ENCODE measurements around the gene ERBB3. TPM values are rescaled to one million over a fixed set of nuclear protein-coding genes. Genes with fewer than 3 reads are reported as not detected.
"Not testable (repeated sequence)": the region's sequence is repeated elsewhere in the genome, so short reads cannot be mapped to it uniquely, and the experiment has no call there.

ERBB3 gene
- total RNA-seq, 5 donors from 2014 or later (not counting 1 experiment from before 2014, with no cell fraction given), result 0.93 to 24.0 (median 8.2) TPM

DNA sequence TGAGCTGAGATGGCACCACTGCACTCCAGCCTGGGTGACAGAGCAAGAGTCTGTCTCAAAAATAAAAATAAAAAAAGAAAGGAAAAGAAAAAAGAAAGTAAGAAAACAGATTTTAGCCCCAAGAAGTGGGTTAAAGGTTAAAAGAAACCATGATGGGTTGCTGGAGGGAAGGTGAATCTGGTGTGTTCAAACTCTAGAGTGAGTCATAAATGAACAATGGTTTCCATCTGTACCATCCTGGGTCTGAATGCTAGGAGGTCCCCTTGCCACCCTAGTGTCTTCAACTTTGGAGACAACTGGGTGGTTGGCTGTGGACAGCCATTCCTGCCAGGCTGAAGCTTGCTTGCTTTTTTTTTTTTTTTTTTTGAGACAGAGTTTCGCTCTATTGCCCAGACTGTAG, 39.8 kb upstream of the ERBB3 start:
- Histone ChIP-seq H3K4me1 (ENCODE audit: control insufficient read depth in 1 of 2, extremely low read depth in 1 of 2, insufficient read depth in 2 of 2, low read length in 2 of 2) (peaks cover 23 to 38% of the 10 kb centered on the region in 2 experiments), H3K4me3 (ENCODE audit: control insufficient read depth in 1 of 2, extremely low read depth in 1 of 2, low read length in 1 of 2) (no peak overlapping the region), H3K9me3 (no peaks in the 10 kb centered on the region), H3K27me3 (replicated peaks in 1 of 2; ENCODE audit: control insufficient read depth in 2 of 2, extremely low read depth in 1 of 2, insufficient read depth in 2 of 2, low read length in 1 of 2) (no peaks in the 10 kb centered on the region), H3K27ac (ENCODE audit: low read length) (no peak overlapping the region), H3K36me3 (ENCODE audit: control insufficient read depth in 2 of 2, extremely low read depth in 1 of 2, insufficient read depth in 1 of 2, low read length in 1 of 2) (peaks cover 4 to 23% of the 10 kb centered on the region in 2 donors)
- WGBS (ENCODE audit: insufficient coverage), result no CpG with 5 or more reads among the region's 1 CpG
- no peaks in the 10 kb centered on the region for H3K9me3 Mint-ChIP-seq
- DNase-seq, result no peak
- peak overlapping the region in 1 of 2 donors; percentile 68 for H3K27ac Mint-ChIP-seq
- peak overlapping the region in 1 of 3 donors; percentile 32 for H3K4me3 Mint-ChIP-seq
- ChIA-PET POLR2A (interaction anchor here (0.6 to 1.1 kb wide), 5 partner anchors 8 to 589 kb away, joined by 3 to 4 read pairs (median 3); partner anchors contain the start of genes IL23A (in 1 of the 2) and RAB5B (in 1 of the 2)), CTCF (interaction anchor here (0.6 to 1.7 kb wide), 10 partner anchors 9 to 261 kb away, joined by 3 to 13 read pairs (median 4); partner anchors contain the start of genes RNF41 (in 1 of the 2) and SUOX (in 1 of the 2))
- no peak for ATAC-seq (replicated peaks in 1 of 4)
- H3K4me1 Mint-ChIP-seq, result peaks cover 32 to 47% (median 41%) of the 10 kb centered on the region in 3 donors
- H3K36me3 Mint-ChIP-seq, result peaks cover 32% of the 10 kb centered on the region
- H3K27me3 Mint-ChIP-seq, result no peaks in the 10 kb centered on the region

DNA sequence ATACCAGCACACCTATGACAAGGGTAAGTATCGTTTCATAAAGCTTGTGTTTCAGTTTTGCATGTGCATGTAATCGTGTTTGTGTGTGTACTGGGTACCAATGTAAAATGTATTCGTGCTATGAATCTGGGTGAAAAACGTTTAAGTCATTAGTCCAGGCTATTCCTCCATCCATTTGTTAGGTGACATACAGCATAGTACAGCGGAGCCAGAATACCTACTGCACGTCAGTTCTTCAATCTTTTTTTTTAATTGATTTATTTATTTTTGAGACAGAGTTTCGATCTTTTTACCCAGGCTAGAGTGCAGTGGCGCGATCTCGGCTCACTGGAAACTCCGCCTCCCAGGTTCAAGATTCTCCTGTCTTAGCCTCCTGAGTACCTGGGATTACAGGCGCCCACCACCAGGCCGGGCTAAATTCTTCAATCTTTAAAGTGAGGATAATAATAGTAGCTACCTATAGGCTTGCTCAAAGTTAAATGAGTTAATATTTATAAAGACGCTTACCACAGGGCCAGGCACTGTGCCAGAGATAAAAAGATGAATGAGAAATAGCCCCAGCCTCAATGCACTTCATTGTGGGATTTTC, 38.9 kb upstream of the ERBB3 start:
- H3K4me3 Mint-ChIP-seq, result peak overlapping the region; percentile 91 to 99 (median 99)
- H3K9me3 Mint-ChIP-seq, result no peaks in the 10 kb centered on the region
- Histone ChIP-seq H3K4me1 (ENCODE audit: control insufficient read depth in 1 of 2, extremely low read depth in 1 of 2, insufficient read depth in 2 of 2, low read length in 2 of 2) (peaks cover 23 to 37% of the 10 kb centered on the region in 2 experiments), H3K27ac (ENCODE audit: low read length) (peak overlapping the region; percentile 71), H3K27me3 (replicated peaks in 1 of 2; ENCODE audit: control insufficient read depth in 2 of 2, extremely low read depth in 1 of 2, insufficient read depth in 2 of 2, low read length in 1 of 2) (no peaks in the 10 kb centered on the region), H3K36me3 (ENCODE audit: control insufficient read depth in 2 of 2, extremely low read depth in 1 of 2, insufficient read depth in 1 of 2, low read length in 1 of 2) (peaks cover 4 to 28% of the 10 kb centered on the region in 2 donors), H3K9me3 (no peaks in the 10 kb centered on the region), H3K4me3 (ENCODE audit: control insufficient read depth in 1 of 2, extremely low read depth in 1 of 2, low read length in 1 of 2) (peak overlapping the region; percentile 18 to 89)
- DNase-seq (no peak), ATAC-seq (replicated peaks in 1 of 4) (peak in 2 of 4 experiments; percentile 1 to 2)
- H3K27ac Mint-ChIP-seq, result peak overlapping the region; percentile 98 to 99
- no peaks in the 10 kb centered on the region for H3K27me3 Mint-ChIP-seq
- peaks cover 32 to 48% (median 41%) of the 10 kb centered on the region in 3 donors for H3K4me1 Mint-ChIP-seq
- H3K36me3 Mint-ChIP-seq, result peaks cover 23% of the 10 kb centered on the region
- ChIA-PET POLR2A (interaction anchor here (0.6 to 1.1 kb wide), 3 partner anchors 7 to 297 kb away, joined by 3 to 4 read pairs (median 4); partner anchors contain the start of genes IL23A (in 1 of the 2) and RAB5B (in 1 of the 2)), CTCF (interaction anchor here (0.6 to 1.7 kb wide), 7 partner anchors 10 to 181 kb away, joined by 3 to 13 read pairs (median 5); partner anchors contain the start of genes RNF41 (in 1 of the 2), RPL41 (in 1 of the 2) and SUOX (in 1 of the 2))
- WGBS (ENCODE audit: insufficient coverage), result 60% methylated on average over 1 of the region's 14 CpGs

GRCh38 chr12:56041552-56042429, 38.2 kb upstream of the ERBB3 start, which contains the start of gene RPS26:
Gene RPS26 (plus strand): TSS chr12:56041918. CDS start chr12:56042167, 249 bp downstream.
- CTCF ChIA-PET, result interaction anchor here in 1 of 2 donors (1.1 kb wide), 1 partner anchor 180 kb away, joined by 4 read pairs; the partner anchor contains the start of gene RNF41
- peak within 1 kb of the TSS; percentile 91 to 99 (median 99) for H3K4me3 Mint-ChIP-seq
- peak; percentile 90 to 94 (median 92) for ATAC-seq (replicated peaks in 1 of 4)

GRCh38 chr12:56042430-56042813, 37.5 kb upstream of the ERBB3 start:
- H3K9me3 Mint-ChIP-seq; DNase-seq; CTCF ChIA-PET; H3K27me3 Mint-ChIP-seq; H3K27me3 ChIP-seq (replicated peaks in 1 of 2; ENCODE audit: control insufficient read depth in 2 of 2, extremely low read depth in 1 of 2, insufficient read depth in 2 of 2, low read length in 1 of 2); H3K9me3 ChIP-seq; ATAC-seq (replicated peaks in 1 of 4); POLR2A ChIA-PET: not testable (repeated sequence)
- Mint-ChIP-seq H3K4me3 (peak overlapping the region; percentile 91 to 99 (median 99)), H3K4me1 (peaks cover 36 to 54% (median 41%) of the 10 kb centered on the region in 3 donors), H3K36me3 (peaks cover 23% of the 10 kb centered on the region), H3K27ac (peak overlapping the region; percentile 98 to 99)
- Histone ChIP-seq H3K4me3 (ENCODE audit: control insufficient read depth in 1 of 2, extremely low read depth in 1 of 2, low read length in 1 of 2) (peak overlapping the region; percentile 74 to 89), H3K27ac (ENCODE audit: low read length) (peak overlapping the region; percentile 71), H3K4me1 (ENCODE audit: control insufficient read depth in 1 of 2, extremely low read depth in 1 of 2, insufficient read depth in 2 of 2, low read length in 2 of 2) (peaks cover 21 to 33% of the 10 kb centered on the region in 2 experiments), H3K36me3 (ENCODE audit: control insufficient read depth in 2 of 2, extremely low read depth in 1 of 2, insufficient read depth in 1 of 2, low read length in 1 of 2) (peaks cover 4 to 28% of the 10 kb centered on the region in 2 donors)
- 3% methylated on average over 10 of the region's 20 CpGs for WGBS (ENCODE audit: insufficient coverage)

More at GRCh38 chr12:56041552-56042429, 38.2 kb upstream of the ERBB3 start, which contains the start of gene RPS26:
- DNase-seq, result peak; percentile 80 to 98 (median 92)
- peaks cover 23 to 33% of the 10 kb centered on the region in 2 experiments for H3K4me1 ChIP-seq (ENCODE audit: control insufficient read depth in 1 of 2, extremely low read depth in 1 of 2, insufficient read depth in 2 of 2, low read length in 2 of 2)
- H3K27me3 ChIP-seq (replicated peaks in 1 of 2; ENCODE audit: control insufficient read depth in 2 of 2, extremely low read depth in 1 of 2, insufficient read depth in 2 of 2, low read length in 1 of 2), result no peaks in the 10 kb centered on the region
- Mint-ChIP-seq H3K4me1 (peaks cover 32 to 52% (median 40%) of the 10 kb centered on the region in 3 donors), H3K27ac (peak within 1 kb of the TSS; percentile 98 to 99), H3K9me3 (no peaks in the 10 kb centered on the region), H3K27me3 (no peaks in the 10 kb centered on the region), H3K36me3 (peaks cover 23% of the 10 kb centered on the region)
- H3K9me3 ChIP-seq, result no peaks in the 10 kb centered on the region
- POLR2A ChIA-PET, result no interaction called here
- WGBS (ENCODE audit: insufficient coverage), result 0% methylated on average over 17 of the region's 50 CpGs
- H3K27ac ChIP-seq (ENCODE audit: low read length), result peak within 1 kb of the TSS; percentile 71
- peak within 1 kb of the TSS; percentile 74 to 89 for H3K4me3 ChIP-seq (ENCODE audit: control insufficient read depth in 1 of 2, extremely low read depth in 1 of 2, low read length in 1 of 2)
- H3K36me3 ChIP-seq (ENCODE audit: control insufficient read depth in 2 of 2, extremely low read depth in 1 of 2, insufficient read depth in 1 of 2, low read length in 1 of 2), result peaks cover 4 to 28% of the 10 kb centered on the region in 2 donors

- no peak for ATAC-seq (replicated peaks in 1 of 4)
- ChIA-PET CTCF (no interaction called here), POLR2A (no interaction called here)
- H3K27ac Mint-ChIP-seq, result peak overlapping the region; percentile 98 to 99
- WGBS (ENCODE audit: insufficient coverage), result 14% methylated on average over 8 of the region's 9 CpGs
- Histone ChIP-seq H3K27ac (ENCODE audit: low read length) (peak overlapping the region; percentile 71), H3K27me3 (replicated peaks in 1 of 2; ENCODE audit: control insufficient read depth in 2 of 2, extremely low read depth in 1 of 2, insufficient read depth in 2 of 2, low read length in 1 of 2) (no peaks in the 10 kb centered on the region), H3K9me3 (no peaks in the 10 kb centered on the region), H3K4me1 (ENCODE audit: control insufficient read depth in 1 of 2, extremely low read depth in 1 of 2, insufficient read depth in 2 of 2, low read length in 2 of 2) (peaks cover 21 to 31% of the 10 kb centered on the region in 2 experiments), H3K4me3 (ENCODE audit: control insufficient read depth in 1 of 2, extremely low read depth in 1 of 2, low read length in 1 of 2) (peak overlapping the region; percentile 74 to 89), H3K36me3 (ENCODE audit: control insufficient read depth in 2 of 2, extremely low read depth in 1 of 2, insufficient read depth in 1 of 2, low read length in 1 of 2) (peaks cover 4 to 28% of the 10 kb centered on the region in 2 donors)
- peak overlapping the region; percentile 91 to 99 (median 99) for H3K4me3 Mint-ChIP-seq
- no peaks in the 10 kb centered on the region for H3K27me3 Mint-ChIP-seq
- peaks cover 35 to 51% (median 40%) of the 10 kb centered on the region in 3 donors for H3K4me1 Mint-ChIP-seq
- peaks cover 23% of the 10 kb centered on the region for H3K36me3 Mint-ChIP-seq
- DNase-seq, result no peak
- no peaks in the 10 kb centered on the region for H3K9me3 Mint-ChIP-seq
These were observed 37.1 kb upstream of the ERBB3 start for GRCh38 chr12:56042843-56043242.

All from T-cell (primary cell).